C4-2B (cell line): Measurements from ENCODE around the gene TXNDC8.

ENCODE experiments used
- H3K27ac ChIP-seq: fragments of 450-650 bp; 2 replicates; pipeline ENCODE4 v1.5.1; 2017
- ZFX ChIP-seq: fragments of 450-650 bp; IDR thresholded peaks from 2 replicates; pipeline ENCODE4 v1.6.1; 2017
- TF ChIP-seq, protein P1 (sequence below): fragments of 450-650 bp; conservative IDR thresholded peaks from 2 replicates; pipeline ENCODE4 v1.5.1; 2017; ENCODE audit warnings: mild to moderate bottlenecking

Gene TXNDC8

DNA sequence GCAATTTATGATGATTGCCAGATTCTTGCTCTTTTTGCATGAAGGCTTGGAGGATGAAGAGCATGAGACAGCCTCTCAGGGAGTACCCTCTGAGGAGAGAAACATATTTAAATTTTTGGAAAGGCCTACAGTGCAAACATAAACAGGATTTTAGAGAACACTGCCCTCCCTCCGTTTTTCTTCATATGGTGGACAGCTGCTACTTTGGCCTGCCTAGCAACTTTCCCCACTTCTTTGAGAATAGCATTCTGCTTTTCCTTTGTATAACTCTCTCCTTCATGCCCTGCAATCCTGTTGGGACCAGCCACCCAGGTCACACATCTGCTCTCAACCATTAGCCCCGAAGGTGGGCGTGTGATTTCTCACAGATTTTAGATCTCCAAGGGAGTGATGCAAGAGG, 60.9 kb downstream of the TXNDC8 start:
- TF ChIP-seq ZFX = no peak
- TF ChIP-seq, protein P1, sequence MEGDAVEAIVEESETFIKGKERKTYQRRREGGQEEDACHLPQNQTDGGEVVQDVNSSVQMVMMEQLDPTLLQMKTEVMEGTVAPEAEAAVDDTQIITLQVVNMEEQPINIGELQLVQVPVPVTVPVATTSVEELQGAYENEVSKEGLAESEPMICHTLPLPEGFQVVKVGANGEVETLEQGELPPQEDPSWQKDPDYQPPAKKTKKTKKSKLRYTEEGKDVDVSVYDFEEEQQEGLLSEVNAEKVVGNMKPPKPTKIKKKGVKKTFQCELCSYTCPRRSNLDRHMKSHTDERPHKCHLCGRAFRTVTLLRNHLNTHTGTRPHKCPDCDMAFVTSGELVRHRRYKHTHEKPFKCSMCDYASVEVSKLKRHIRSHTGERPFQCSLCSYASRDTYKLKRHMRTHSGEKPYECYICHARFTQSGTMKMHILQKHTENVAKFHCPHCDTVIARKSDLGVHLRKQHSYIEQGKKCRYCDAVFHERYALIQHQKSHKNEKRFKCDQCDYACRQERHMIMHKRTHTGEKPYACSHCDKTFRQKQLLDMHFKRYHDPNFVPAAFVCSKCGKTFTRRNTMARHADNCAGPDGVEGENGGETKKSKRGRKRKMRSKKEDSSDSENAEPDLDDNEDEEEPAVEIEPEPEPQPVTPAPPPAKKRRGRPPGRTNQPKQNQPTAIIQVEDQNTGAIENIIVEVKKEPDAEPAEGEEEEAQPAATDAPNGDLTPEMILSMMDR = no peak
- no peak overlapping the region for H3K27ac ChIP-seq

GRCh38 chr9:110270211-110270995, 67.3 kb downstream of the TXNDC8 start:
- TF ChIP-seq ZFX = no peak
- TF ChIP-seq, protein P1 = no peak
- no peak overlapping the region for H3K27ac ChIP-seq

DNA sequence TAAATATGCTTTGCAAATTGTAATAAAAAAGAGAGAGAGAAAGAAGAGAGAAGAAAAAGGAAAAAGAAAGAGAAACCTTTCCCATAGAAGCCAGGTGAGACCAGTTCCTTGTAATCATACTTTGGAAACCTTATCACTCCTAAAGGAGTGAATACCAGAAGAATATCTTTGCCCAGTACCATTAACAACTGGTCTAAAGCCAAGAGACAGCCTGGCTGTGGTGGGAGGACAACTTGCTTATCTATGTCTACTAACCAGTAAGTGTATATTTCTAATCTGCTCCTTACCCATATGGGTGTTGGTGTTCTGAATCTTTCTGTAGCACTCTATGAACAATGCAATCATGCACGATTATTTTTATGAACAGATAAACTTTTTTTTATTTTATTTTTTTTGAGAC, 70.9 kb downstream of the TXNDC8 start:
- H3K27ac ChIP-seq = no peak overlapping the region
- TF ChIP-seq, protein P1 = no peak
- no peak for TF ChIP-seq ZFX

DNA sequence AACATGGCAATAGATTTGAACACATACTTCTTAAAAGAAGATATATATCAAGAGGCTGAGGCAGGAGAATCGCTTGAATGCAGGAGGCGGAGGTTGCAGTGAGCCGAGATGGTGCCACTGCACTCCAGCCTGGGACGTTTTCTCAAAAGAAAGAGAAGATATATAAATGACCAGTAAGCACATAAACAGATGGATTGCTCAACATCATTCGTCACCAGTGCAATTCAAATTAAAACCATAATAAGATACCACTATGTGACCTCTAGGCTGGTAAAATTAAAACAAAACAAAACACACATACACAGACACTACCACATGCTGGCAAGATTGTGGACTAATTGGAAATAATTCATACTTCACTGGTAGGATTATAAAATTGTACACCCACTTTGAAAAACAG, 76.0 kb downstream of the TXNDC8 start:
- TF ChIP-seq, protein P1 = no peak
- no peak for TF ChIP-seq ZFX
- no peak overlapping the region for H3K27ac ChIP-seq

DNA sequence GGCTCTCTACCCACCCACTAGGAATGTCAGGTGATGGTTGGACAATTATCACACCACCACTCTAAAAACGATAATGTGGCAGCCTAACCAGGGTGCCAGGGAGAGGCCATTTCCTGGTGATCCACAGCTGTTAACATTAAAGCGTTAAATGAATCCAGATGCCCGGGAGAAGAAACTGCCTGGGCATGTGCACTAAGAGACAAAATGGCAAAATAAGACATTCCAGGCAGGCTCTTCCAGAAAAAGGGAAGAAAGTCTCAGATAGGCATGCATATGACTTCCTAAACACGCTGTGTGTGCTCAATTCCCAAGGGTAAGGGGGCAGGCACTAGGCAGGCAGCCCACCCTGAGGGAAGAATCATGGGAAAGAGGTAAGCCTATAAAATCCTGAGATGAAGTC, 76.8 kb downstream of the TXNDC8 start:
- no peak for TF ChIP-seq ZFX
- TF ChIP-seq, protein P1 = no peak
- H3K27ac ChIP-seq = no peak overlapping the region

DNA sequence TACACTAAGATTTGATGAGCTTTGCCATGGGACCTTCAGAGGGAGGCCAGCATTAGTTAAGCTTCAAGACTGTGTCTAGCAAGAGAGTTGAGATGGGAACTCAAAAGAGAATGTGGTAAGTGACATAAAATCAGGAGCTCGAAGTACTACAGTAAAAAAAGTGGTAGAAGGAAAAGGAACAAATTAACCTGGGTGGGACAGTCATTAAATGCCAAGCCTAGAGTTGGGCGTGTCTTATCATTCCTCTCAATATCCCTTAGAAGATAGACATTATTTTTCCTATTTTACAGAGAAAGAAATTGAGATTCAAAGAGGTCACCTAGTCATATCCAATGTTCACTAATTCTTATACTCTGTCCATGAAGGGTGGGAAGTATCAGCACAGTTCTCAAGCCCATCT, 78.1 kb downstream of the TXNDC8 start:
- no peak overlapping the region for H3K27ac ChIP-seq
- TF ChIP-seq ZFX = no peak
- TF ChIP-seq, protein P1 = no peak

- no peak for TF ChIP-seq ZFX
- TF ChIP-seq, protein P1 = no peak
- no peak overlapping the region for H3K27ac ChIP-seq
These were observed 79.0 kb downstream of the TXNDC8 start for GRCh38 chr9:110258690-110259091.
